ENCODE results near the gene RASSF5. TPM values are rescaled to one million over a fixed set of nuclear protein-coding genes. Genes with fewer than 3 reads are reported as not detected.

RASSF5 gene
- polyA plus RNA-seq, 1 donor from 2014 or later, result 4.0 TPM

- Histone ChIP-seq H3F3A (ENCODE audit: insufficient read depth, low read length, poor library complexity, severe bottlenecking) (peaks cover 5% of the 10 kb centered on the region), H3K79me2 (replicated peaks; ENCODE audit: insufficient read depth, low read length) (no peaks in the 10 kb centered on the region), H3K27ac (ENCODE audit: low read length) (no peak overlapping the region), H4K20me1 (ENCODE audit: insufficient read depth) (no peaks in the 10 kb centered on the region), H3K4me2 (ENCODE audit: low read length) (peak overlapping the region; percentile 17), H3K9me3 (ENCODE audit: low read length) (no peaks in the 10 kb centered on the region), H3K36me3 (ENCODE audit: insufficient read depth, low read length) (no peaks in the 10 kb centered on the region), H3K27me3 (ENCODE audit: insufficient read depth, low read depth, low read length) (peaks cover 46% of the 10 kb centered on the region), H2AFZ (ENCODE audit: low read depth, low read length) (no peak overlapping the region), H3K9ac (ENCODE audit: low read length) (no peak overlapping the region), H3K9me2 (ENCODE audit: insufficient read depth, low read length) (no peaks in the 10 kb centered on the region), H3K4me3 (ENCODE audit: low read length) (peak overlapping the region; percentile 70)
- peak; percentile 29 for TF ChIP-seq RAD21 (conservative IDR thresholded peaks at IDR 0.05)
- TF ChIP-seq, protein P1, sequence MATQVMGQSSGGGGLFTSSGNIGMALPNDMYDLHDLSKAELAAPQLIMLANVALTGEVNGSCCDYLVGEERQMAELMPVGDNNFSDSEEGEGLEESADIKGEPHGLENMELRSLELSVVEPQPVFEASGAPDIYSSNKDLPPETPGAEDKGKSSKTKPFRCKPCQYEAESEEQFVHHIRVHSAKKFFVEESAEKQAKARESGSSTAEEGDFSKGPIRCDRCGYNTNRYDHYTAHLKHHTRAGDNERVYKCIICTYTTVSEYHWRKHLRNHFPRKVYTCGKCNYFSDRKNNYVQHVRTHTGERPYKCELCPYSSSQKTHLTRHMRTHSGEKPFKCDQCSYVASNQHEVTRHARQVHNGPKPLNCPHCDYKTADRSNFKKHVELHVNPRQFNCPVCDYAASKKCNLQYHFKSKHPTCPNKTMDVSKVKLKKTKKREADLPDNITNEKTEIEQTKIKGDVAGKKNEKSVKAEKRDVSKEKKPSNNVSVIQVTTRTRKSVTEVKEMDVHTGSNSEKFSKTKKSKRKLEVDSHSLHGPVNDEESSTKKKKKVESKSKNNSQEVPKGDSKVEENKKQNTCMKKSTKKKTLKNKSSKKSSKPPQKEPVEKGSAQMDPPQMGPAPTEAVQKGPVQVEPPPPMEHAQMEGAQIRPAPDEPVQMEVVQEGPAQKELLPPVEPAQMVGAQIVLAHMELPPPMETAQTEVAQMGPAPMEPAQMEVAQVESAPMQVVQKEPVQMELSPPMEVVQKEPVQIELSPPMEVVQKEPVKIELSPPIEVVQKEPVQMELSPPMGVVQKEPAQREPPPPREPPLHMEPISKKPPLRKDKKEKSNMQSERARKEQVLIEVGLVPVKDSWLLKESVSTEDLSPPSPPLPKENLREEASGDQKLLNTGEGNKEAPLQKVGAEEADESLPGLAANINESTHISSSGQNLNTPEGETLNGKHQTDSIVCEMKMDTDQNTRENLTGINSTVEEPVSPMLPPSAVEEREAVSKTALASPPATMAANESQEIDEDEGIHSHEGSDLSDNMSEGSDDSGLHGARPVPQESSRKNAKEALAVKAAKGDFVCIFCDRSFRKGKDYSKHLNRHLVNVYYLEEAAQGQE (IDR thresholded peaks at IDR 0.05; ENCODE audit: borderline replicate concordance), result no peak
Measured at GRCh38 chr1:206508956-206509355, 1.6 kb downstream of the RASSF5 start.

DNA sequence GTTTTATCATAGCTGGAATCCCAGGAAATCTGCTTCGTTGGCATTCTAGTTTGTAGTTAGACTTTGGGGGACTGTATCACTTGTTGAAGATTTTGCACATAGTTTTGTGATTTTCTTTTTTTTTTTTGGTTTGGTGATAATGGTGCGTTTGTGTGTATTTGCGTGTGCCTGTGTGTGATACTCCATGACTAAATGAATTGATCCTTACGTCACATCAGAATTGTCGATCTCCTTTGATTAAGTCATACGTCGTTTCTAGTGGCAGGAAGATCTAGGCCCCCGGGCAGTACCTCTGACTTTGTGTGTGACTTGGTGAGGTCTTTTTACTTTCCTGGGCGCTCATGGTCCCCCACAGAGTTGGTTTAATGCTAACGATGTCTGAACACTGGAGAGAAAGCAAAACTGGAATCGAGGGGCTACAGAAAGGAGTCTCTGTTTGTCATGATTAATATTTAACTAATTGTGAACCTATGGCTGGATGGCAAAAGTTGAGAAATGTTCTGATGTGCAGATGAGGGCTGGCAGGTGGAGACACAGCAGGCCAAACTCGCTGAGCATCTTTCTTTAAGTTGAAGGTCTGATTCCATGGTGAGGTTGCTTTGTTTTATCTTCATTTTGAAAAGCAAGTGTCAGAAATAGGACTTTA is 2.4 kb downstream of the RASSF5 start:
- H2AFZ ChIP-seq (ENCODE audit: low read depth, low read length), result no peak overlapping the region
- no peaks in the 10 kb centered on the region for H4K20me1 ChIP-seq (ENCODE audit: insufficient read depth)
- no peak overlapping the region for H3K4me2 ChIP-seq (ENCODE audit: low read length)
- peaks cover 5% of the 10 kb centered on the region for H3F3A ChIP-seq (ENCODE audit: insufficient read depth, low read length, poor library complexity, severe bottlenecking)
- TF ChIP-seq EP300 (conservative IDR thresholded peaks at IDR 0.05; ENCODE audit: poor library complexity, severe bottlenecking) (no peak), SMC3 (conservative IDR thresholded peaks at IDR 0.05; ENCODE audit: poor library complexity) (no peak), POLR2AphosphoS5 (IDR thresholded peaks at IDR 0.05) (no peak), TAF1 (IDR thresholded peaks at IDR 0.05; ENCODE audit: low read depth) (no peak), EZH2 (IDR thresholded peaks at IDR 0.05; ENCODE audit: borderline replicate concordance, insufficient read depth, low read length, poor library complexity, severe bottlenecking) (no peak), CTCF (IDR thresholded peaks at IDR 0.05; ENCODE audit: poor library complexity, severe bottlenecking) (no peak), RAD21 (conservative IDR thresholded peaks at IDR 0.05) (no peak), MXI1 (conservative IDR thresholded peaks at IDR 0.05; ENCODE audit: poor library complexity, severe bottlenecking) (no peak)
- TF ChIP-seq, protein P1 (IDR thresholded peaks at IDR 0.05; ENCODE audit: borderline replicate concordance), result no peak
- H3K9me3 ChIP-seq (ENCODE audit: low read length), result no peaks in the 10 kb centered on the region
- no peak overlapping the region for H3K9ac ChIP-seq (ENCODE audit: low read length)
- H3K4me3 ChIP-seq (ENCODE audit: low read length), result no peak overlapping the region
- no peaks in the 10 kb centered on the region for H3K79me2 ChIP-seq (replicated peaks; ENCODE audit: insufficient read depth, low read length)
- H3K9me2 ChIP-seq (ENCODE audit: insufficient read depth, low read length), result no peaks in the 10 kb centered on the region
- peaks cover 46% of the 10 kb centered on the region for H3K27me3 ChIP-seq (ENCODE audit: insufficient read depth, low read depth, low read length)
- no peak overlapping the region for H3K27ac ChIP-seq (ENCODE audit: low read length)
- no peaks in the 10 kb centered on the region for H3K36me3 ChIP-seq (ENCODE audit: insufficient read depth, low read length)

All from neural cell (in vitro differentiated cells).